ENCODE data around the gene TRIM29.

- no peak for TF ChIP-seq CTCF (conservative IDR thresholded peaks at IDR 0.05 in 1 of 2, IDR thresholded peaks at IDR 0.05 in 1 of 2; ENCODE audit: low read depth in 1 of 2, low read length in 2 of 2)
- no peak for TF ChIP-seq EZH2 (IDR thresholded peaks at IDR 0.05; ENCODE audit: low read length, missing control alignments)
These were observed 44.5 kb upstream of the TRIM29 start for GRCh38 chr11:120182372-120182771.
